PC-3 (cell line): ENCODE measurements around the gene UNC5B.

Source experiments
- CTCF ChIP-seq: fragments of 300-600 bp; sonication (generic); conservative IDR thresholded peaks from 2 replicates; pipeline ENCODE4 v1.5.1; 2017; ENCODE audit warnings: antibody characterized with exemption, low read depth, mild to moderate bottlenecking, low read length
- EZH2 ChIP-seq: fragments of 300-600 bp; sonication (generic); IDR thresholded peaks from one replicate; pipeline ENCODE4 v1.6.1; 2017; ENCODE audit warnings: antibody characterized with exemption, mild to moderate bottlenecking, low read length; ENCODE audit not compliant: unreplicated experiment

- TF ChIP-seq CTCF, result no peak
- TF ChIP-seq EZH2, result no peak
These were observed 4.0 kb downstream of the UNC5B start for GRCh38 chr10:71216363-71216695.
